Endothelial cell of umbilical vein (primary cell): ENCODE measurements around the gene GDF2.

Experiments used
- POLR2AphosphoS5 ChIP-seq: IDR thresholded peaks from 2 replicates; pipeline ENCODE4 v1.6.1; 2012; ENCODE audit warnings: low read depth, mild to moderate bottlenecking, control low read depth, low read length, moderate library complexity; ENCODE audit not compliant: insufficient read depth
- TF ChIP-seq, protein P1 (sequence below), 2 donors: IDR thresholded peaks; 1 replicate in 1 of 2; 2 replicates in 1 of 2; pipeline ENCODE4 v1.5.1; 2011; ENCODE audit warnings: low read length in 2 of 2, mild to moderate bottlenecking in 2 of 2, moderate library complexity in 2 of 2, control low read depth in 1 of 2, inconsistent platforms in 1 of 2, low read depth in 1 of 2; ENCODE audit not compliant: insufficient read depth in 1 of 2; ENCODE audit errors: extremely low read depth in 1 of 2

GRCh38 chr10:47323087-47323486 is 833 bp downstream of the GDF2 start:
- TF ChIP-seq, protein P1, sequence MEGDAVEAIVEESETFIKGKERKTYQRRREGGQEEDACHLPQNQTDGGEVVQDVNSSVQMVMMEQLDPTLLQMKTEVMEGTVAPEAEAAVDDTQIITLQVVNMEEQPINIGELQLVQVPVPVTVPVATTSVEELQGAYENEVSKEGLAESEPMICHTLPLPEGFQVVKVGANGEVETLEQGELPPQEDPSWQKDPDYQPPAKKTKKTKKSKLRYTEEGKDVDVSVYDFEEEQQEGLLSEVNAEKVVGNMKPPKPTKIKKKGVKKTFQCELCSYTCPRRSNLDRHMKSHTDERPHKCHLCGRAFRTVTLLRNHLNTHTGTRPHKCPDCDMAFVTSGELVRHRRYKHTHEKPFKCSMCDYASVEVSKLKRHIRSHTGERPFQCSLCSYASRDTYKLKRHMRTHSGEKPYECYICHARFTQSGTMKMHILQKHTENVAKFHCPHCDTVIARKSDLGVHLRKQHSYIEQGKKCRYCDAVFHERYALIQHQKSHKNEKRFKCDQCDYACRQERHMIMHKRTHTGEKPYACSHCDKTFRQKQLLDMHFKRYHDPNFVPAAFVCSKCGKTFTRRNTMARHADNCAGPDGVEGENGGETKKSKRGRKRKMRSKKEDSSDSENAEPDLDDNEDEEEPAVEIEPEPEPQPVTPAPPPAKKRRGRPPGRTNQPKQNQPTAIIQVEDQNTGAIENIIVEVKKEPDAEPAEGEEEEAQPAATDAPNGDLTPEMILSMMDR (IDR thresholded peaks at IDR 0.05; ENCODE audit: extremely low read depth in 1 of 2, insufficient read depth in 1 of 2, low read depth in 1 of 2, low read length in 2 of 2): no peak
- no peak for TF ChIP-seq POLR2AphosphoS5
